Measurements from ENCODE around the gene TMEM44.

The TMEM44 gene

GRCh38 chr3:194577986-194578905 lies 55.0 kb downstream of the TMEM44 start:
- peak; percentile 34 for DNase-seq (ENCODE audit: extremely low read depth, low read depth)
- TF ChIP-seq, protein P1, sequence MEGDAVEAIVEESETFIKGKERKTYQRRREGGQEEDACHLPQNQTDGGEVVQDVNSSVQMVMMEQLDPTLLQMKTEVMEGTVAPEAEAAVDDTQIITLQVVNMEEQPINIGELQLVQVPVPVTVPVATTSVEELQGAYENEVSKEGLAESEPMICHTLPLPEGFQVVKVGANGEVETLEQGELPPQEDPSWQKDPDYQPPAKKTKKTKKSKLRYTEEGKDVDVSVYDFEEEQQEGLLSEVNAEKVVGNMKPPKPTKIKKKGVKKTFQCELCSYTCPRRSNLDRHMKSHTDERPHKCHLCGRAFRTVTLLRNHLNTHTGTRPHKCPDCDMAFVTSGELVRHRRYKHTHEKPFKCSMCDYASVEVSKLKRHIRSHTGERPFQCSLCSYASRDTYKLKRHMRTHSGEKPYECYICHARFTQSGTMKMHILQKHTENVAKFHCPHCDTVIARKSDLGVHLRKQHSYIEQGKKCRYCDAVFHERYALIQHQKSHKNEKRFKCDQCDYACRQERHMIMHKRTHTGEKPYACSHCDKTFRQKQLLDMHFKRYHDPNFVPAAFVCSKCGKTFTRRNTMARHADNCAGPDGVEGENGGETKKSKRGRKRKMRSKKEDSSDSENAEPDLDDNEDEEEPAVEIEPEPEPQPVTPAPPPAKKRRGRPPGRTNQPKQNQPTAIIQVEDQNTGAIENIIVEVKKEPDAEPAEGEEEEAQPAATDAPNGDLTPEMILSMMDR (IDR thresholded peaks at IDR 0.05; ENCODE audit: low read depth, low read length), result no peak

GRCh38 chr3:194575484-194576210 lies 57.6 kb downstream of the TMEM44 start:
- TF ChIP-seq, protein P1 (IDR thresholded peaks at IDR 0.05; ENCODE audit: low read depth, low read length), result no peak
- DNase-seq (ENCODE audit: extremely low read depth, low read depth), result peak; percentile 31

DNA sequence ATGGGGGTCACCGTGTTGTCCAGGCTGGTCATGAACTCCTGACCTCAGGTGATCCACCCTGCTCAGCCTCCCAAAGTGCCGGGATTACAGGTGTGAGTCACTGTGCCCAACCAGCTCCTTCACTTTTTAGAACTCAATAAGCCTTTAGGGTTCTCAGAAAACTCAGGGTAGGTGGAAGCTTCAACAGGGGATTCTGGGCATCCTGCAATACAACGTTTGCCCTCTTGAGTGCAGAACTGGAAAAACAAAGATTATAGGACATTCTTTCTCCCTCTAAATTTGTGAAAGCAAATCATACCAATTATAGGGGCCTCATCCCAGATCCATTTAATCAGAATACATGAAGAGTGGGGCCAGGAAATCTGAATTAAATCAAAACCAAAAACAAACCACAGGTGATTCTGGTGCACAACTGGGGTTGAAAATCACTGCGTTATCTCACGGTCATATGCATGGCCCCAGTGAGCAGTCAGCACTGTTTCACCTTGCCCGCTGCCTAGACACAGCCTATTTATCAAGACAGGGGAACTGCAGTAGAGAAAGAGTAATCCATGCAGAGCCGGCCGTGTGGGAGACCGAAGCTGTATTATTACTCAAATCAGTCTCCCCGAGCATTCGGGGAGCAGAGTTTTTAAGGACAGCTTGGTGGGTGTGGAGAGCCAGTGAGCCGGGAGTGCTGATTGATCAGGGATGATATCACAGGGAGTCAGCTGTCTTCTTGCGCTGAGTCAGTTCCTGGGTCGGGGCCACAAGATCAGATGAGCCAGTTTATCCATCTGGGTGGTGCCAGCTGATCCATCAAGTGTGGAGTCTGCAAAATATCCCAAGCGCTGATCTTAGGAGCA lies 58.4 kb downstream of the TMEM44 start:
- DNase-seq (ENCODE audit: extremely low read depth, low read depth), result no peak
- TF ChIP-seq, protein P1 (IDR thresholded peaks at IDR 0.05; ENCODE audit: low read depth, low read length), result peak; percentile 15

- TF ChIP-seq, protein P1 (IDR thresholded peaks at IDR 0.05; ENCODE audit: low read depth, low read length), result peak; percentile 59
- DNase-seq (ENCODE audit: extremely low read depth, low read depth), result peak; percentile 16
These were observed 59.4 kb downstream of the TMEM44 start for GRCh38 chr3:194573680-194574437.

- no peak for DNase-seq (ENCODE audit: extremely low read depth, low read depth)
- TF ChIP-seq, protein P1 (IDR thresholded peaks at IDR 0.05; ENCODE audit: low read depth, low read length), result no peak
These were observed 60.2 kb downstream of the TMEM44 start for GRCh38 chr3:194572944-194573491.

DNA sequence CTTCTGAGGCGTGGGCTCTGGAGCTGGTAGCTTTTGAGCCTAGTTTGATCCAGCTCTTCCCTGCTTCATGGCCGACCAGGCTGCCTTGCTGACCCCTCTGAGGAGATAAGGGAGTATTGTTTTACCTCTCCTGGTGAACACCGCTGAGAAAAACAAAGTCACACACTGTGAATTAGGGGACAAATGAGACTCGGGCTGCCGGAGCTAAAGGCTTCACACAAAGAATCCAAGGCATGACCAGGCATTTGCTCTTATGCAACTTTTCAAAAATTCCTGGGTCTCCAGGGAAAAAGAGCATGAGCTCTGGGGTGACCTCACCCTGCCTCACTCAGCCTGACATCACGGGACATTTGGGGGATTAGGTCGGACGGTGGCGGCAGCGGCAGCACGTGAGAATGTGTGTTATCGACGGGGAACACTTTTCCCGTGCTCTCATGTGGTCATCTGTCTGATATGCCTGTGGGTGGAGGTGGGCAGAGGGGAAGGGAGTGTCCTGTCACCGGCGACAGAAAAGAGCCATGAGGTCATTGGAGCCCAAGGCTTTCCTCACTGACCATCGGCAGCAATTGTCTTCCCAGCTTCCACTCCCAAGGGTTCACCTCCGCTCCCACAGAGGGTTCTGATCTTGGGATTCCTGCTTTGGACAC lies 61.0 kb downstream of the TMEM44 start:
- TF ChIP-seq, protein P1 (IDR thresholded peaks at IDR 0.05; ENCODE audit: low read depth, low read length), result no peak
- peak; percentile 60 for DNase-seq (ENCODE audit: extremely low read depth, low read depth)

Measured in AG09319 (cell line).